Smooth muscle cell (in vitro differentiated cells): ENCODE results near the gene ARFRP1. TPM values are rescaled to one million over a fixed set of nuclear protein-coding genes. Genes with fewer than 3 reads are reported as not detected.

Experiments
- DNase-seq: peaks from one replicate; lab custom pipeline; 2025; ENCODE audit not compliant: unreplicated experiment; lab: John Stamatoyannopoulos, UW
- H2AFZ ChIP-seq: fragments of 200-600 bp; sonication (generic); 2 replicates; pipeline ENCODE4 v1.6.0; 2016; ENCODE audit warnings: antibody characterized with exemption, low read depth, mild to moderate bottlenecking
- H3F3A ChIP-seq: fragments of 200-600 bp; sonication (generic); 2 replicates; pipeline ENCODE4 v1.6.0; 2017; ENCODE audit warnings: antibody characterized with exemption, low read depth
- H3K27ac ChIP-seq: fragments of 200-600 bp; sonication (generic); 2 replicates; pipeline ENCODE4 v1.5.1; 2016; ENCODE audit warnings: low read depth, mild to moderate bottlenecking
- H3K27me3 ChIP-seq: fragments of 200-600 bp; sonication (generic); 2 replicates; pipeline ENCODE4 v1.6.1; 2016; ENCODE audit warnings: low read depth, mild to moderate bottlenecking
- H3K36me3 ChIP-seq: fragments of 200-600 bp; sonication (generic); 2 replicates; pipeline ENCODE4 v1.5.1; 2016; ENCODE audit warnings: low read depth
- H3K4me1 ChIP-seq: fragments of 200-600 bp; sonication (generic); 2 replicates; pipeline ENCODE4 v1.5.1; 2016; ENCODE audit warnings: low read depth
- H3K4me2 ChIP-seq: fragments of 200-600 bp; sonication (generic); 2 replicates; pipeline ENCODE4 v1.6.0; 2016; ENCODE audit warnings: mild to moderate bottlenecking
- H3K4me3 ChIP-seq: fragments of 200-600 bp; sonication (generic); 2 replicates; pipeline ENCODE4 v1.5.1; 2016; ENCODE audit warnings: mild to moderate bottlenecking
- H3K79me2 ChIP-seq: fragments of 200-600 bp; sonication (generic); 2 replicates; pipeline ENCODE4 v1.6.0; 2016; ENCODE audit warnings: low read depth, mild to moderate bottlenecking
- H3K9ac ChIP-seq: fragments of 200-600 bp; sonication (generic); 2 replicates; pipeline ENCODE4 v1.6.0; 2016; ENCODE audit warnings: low read depth
- H3K9me3 ChIP-seq: fragments of 200-600 bp; sonication (generic); replicated peaks from 2 replicates; pipeline ENCODE4 v1.5.1; 2016; ENCODE audit warnings: low read depth
- H4K20me1 ChIP-seq: fragments of 200-600 bp; sonication (generic); 2 replicates; pipeline ENCODE4 v1.6.0; 2016; ENCODE audit warnings: low read depth
- WGBS: methylation state at CpG from one replicate; pipeline ENCODE4 v1.1.7; 2016; ENCODE audit warnings: low lambda C conversion rate; 5-methylcytosine and 5-hydroxymethylcytosine counted together
- polyA plus RNA-seq: library from polyadenylated mRNA; unstranded; fragments of >200 nt; fragmentation: Nextera tagmentation; extraction: Ambion mirVana; gene quantifications from 2 replicates; pipeline ENCODE4 v1.2.1, GENCODE V29; 2016
- total RNA-seq: library from RNA; depleted of rRNA; stranded (reverse); fragments of >200 nt; gene quantifications from 2 replicates; pipeline ENCODE4 v1.2.3, GENCODE V29; 2014
- TF ChIP-seq, protein P1 (sequence below): fragments of 200-600 bp; sonication (generic); IDR thresholded peaks from 2 replicates; pipeline ENCODE4 v1.5.1; 2017; ENCODE audit warnings: borderline replicate concordance, mild to moderate bottlenecking, antibody characterized with exemption; ENCODE audit not compliant: insufficient read depth, poor library complexity, severe bottlenecking

The ARFRP1 gene
- total and polyA plus RNA-seq, 2 experiments from 2014 or later, result 11.8 to 42.3 TPM

DNA sequence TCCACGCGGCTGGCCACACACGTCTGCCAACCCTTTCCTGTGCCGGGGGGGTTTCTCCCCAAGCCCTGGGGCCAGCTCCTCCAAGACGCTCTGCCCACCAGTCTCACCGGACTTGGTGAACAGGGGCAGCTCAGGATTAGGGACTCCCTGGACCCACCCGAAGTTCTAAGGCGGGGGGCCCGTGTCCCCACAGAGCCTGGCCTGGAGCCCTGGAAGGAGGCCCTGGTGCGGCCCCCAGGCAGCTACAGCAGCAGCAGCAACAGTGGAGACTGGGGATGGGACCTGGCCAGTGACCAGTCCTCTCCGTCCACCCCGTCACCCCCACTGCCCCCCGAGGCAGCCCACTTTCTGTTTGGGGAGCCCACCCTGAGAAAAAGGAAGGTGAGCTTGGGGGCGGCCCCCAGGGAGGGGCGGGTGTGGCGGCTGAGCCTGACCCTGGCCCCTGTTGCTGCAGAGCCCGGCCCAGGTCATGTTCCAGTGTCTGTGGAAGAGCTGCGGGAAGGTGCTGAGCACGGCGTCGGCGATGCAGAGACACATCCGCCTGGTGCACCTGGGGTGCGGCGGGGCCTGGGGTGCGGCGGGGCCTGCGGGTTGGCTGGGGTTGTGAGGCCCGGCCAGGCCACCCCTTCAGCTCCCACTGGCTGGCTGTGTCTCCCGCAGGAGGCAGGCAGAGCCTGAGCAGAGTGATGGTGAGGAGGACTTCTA is 34.1 kb upstream of the ARFRP1 start:
- Histone ChIP-seq H3K36me3 (no peaks in the 10 kb centered on the region), H3K27ac (no peak overlapping the region), H3K9ac (no peak overlapping the region), H3K4me1 (peaks cover 30% of the 10 kb centered on the region), H4K20me1 (peaks cover 20% of the 10 kb centered on the region), H3K9me3 (no peaks in the 10 kb centered on the region), H2AFZ (no peak overlapping the region), H3K79me2 (no peaks in the 10 kb centered on the region), H3K27me3 (no peaks in the 10 kb centered on the region), H3K4me3 (peak overlapping the region; percentile 83), H3K4me2 (peak overlapping the region; percentile 87), H3F3A (peaks cover 27% of the 10 kb centered on the region)
- 94% methylated on average over 28 of the region's 30 CpGs for WGBS
- no peak for DNase-seq
- TF ChIP-seq, protein P1, sequence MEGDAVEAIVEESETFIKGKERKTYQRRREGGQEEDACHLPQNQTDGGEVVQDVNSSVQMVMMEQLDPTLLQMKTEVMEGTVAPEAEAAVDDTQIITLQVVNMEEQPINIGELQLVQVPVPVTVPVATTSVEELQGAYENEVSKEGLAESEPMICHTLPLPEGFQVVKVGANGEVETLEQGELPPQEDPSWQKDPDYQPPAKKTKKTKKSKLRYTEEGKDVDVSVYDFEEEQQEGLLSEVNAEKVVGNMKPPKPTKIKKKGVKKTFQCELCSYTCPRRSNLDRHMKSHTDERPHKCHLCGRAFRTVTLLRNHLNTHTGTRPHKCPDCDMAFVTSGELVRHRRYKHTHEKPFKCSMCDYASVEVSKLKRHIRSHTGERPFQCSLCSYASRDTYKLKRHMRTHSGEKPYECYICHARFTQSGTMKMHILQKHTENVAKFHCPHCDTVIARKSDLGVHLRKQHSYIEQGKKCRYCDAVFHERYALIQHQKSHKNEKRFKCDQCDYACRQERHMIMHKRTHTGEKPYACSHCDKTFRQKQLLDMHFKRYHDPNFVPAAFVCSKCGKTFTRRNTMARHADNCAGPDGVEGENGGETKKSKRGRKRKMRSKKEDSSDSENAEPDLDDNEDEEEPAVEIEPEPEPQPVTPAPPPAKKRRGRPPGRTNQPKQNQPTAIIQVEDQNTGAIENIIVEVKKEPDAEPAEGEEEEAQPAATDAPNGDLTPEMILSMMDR, result no peak

GRCh38 chr20:63741354-63741675 is 33.5 kb upstream of the ARFRP1 start:
- no peak overlapping the region for H3K27ac ChIP-seq
- no peaks in the 10 kb centered on the region for H3K9me3 ChIP-seq
- peaks cover 27% of the 10 kb centered on the region for H3F3A ChIP-seq
- peak overlapping the region; percentile 83 for H3K4me3 ChIP-seq
- H3K36me3 ChIP-seq, result no peaks in the 10 kb centered on the region
- TF ChIP-seq, protein P1, result no peak
- H3K79me2 ChIP-seq, result no peaks in the 10 kb centered on the region
- DNase-seq, result no peak
- peaks cover 23% of the 10 kb centered on the region for H4K20me1 ChIP-seq
- H3K27me3 ChIP-seq, result no peaks in the 10 kb centered on the region
- peaks cover 30% of the 10 kb centered on the region for H3K4me1 ChIP-seq
- no peak overlapping the region for H3K9ac ChIP-seq
- 56% methylated on average over 3 of the region's 6 CpGs for WGBS
- peak overlapping the region; percentile 87 for H3K4me2 ChIP-seq
- no peak overlapping the region for H2AFZ ChIP-seq

- peaks cover 28% of the 10 kb centered on the region for H4K20me1 ChIP-seq
- H3K27ac ChIP-seq, result peak overlapping the region; percentile 60
- no peaks in the 10 kb centered on the region for H3K9me3 ChIP-seq
- 1% methylated on average over 21 of the region's 29 CpGs for WGBS
- H3K36me3 ChIP-seq, result no peaks in the 10 kb centered on the region
- peaks cover 27% of the 10 kb centered on the region for H3F3A ChIP-seq
- TF ChIP-seq, protein P1, result no peak
- H3K4me3 ChIP-seq, result peak overlapping the region; percentile 83
- H3K4me2 ChIP-seq, result peak overlapping the region; percentile 87
- H3K79me2 ChIP-seq, result no peaks in the 10 kb centered on the region
- no peaks in the 10 kb centered on the region for H3K27me3 ChIP-seq
- no peak overlapping the region for H2AFZ ChIP-seq
- peak; percentile 77 for DNase-seq
- H3K9ac ChIP-seq, result peak overlapping the region; percentile 66
- peaks cover 30% of the 10 kb centered on the region for H3K4me1 ChIP-seq
Measured at GRCh38 chr20:63740627-63741353, 33.0 kb upstream of the ARFRP1 start.
